Neuronal stem cell (in vitro differentiated cells): ENCODE data around the gene TAP2.

Source experiments
- DNase-seq: peaks from one replicate; pipeline ENCODE4 v3.0.0-alpha.2; 2013; ENCODE audit warnings: low spot score
- H2AFZ ChIP-seq: one replicate; pipeline ENCODE4 v1.6.1; 2013; ENCODE audit warnings: mild to moderate bottlenecking, low read length, inconsistent platforms
- H2AK5ac ChIP-seq: 2 replicates; pipeline ENCODE4 v1.6.1; 2013; ENCODE audit warnings: low read depth, mild to moderate bottlenecking, inconsistent platforms, low read length, moderate library complexity, mixed read lengths
- H2BK120ac ChIP-seq: 2 replicates; pipeline ENCODE4 v1.6.1; 2013; ENCODE audit warnings: low read depth, mild to moderate bottlenecking, inconsistent platforms, low read length, moderate library complexity, mixed read lengths
- H2BK12ac ChIP-seq: one replicate; pipeline ENCODE4 v1.6.1; 2013; ENCODE audit warnings: low read length, inconsistent platforms
- H2BK15ac ChIP-seq: 2 replicates; pipeline ENCODE4 v1.6.1; 2013; ENCODE audit warnings: mild to moderate bottlenecking, low read length, inconsistent platforms, mixed read lengths
- H2BK5ac ChIP-seq: one replicate; pipeline ENCODE4 v1.6.1; 2013; ENCODE audit warnings: inconsistent platforms, mild to moderate bottlenecking, low read length, moderate library complexity
- H3K14ac ChIP-seq: one replicate; pipeline ENCODE4 v1.6.1; 2013; ENCODE audit warnings: low read length, inconsistent platforms
- H3K18ac ChIP-seq: 2 replicates; pipeline ENCODE4 v1.6.1; 2013; ENCODE audit warnings: low read length, inconsistent platforms
- H3K23ac ChIP-seq: 2 replicates; pipeline ENCODE4 v1.6.1; 2013; ENCODE audit warnings: low read depth, mild to moderate bottlenecking, mixed read lengths, low read length, inconsistent platforms; ENCODE audit not compliant: poor library complexity
- H3K27ac ChIP-seq: replicated peaks from 3 replicates; pipeline ENCODE4 v1.5.1; 2013; ENCODE audit warnings: low read length, inconsistent platforms
- H3K27me3 ChIP-seq, 3 experiments: 2 replicates each; pipeline ENCODE4 v1.6.1; 2013; ENCODE audit warnings: low read length in 3 of 3, mild to moderate bottlenecking in 2 of 3, inconsistent platforms in 1 of 3, low read depth in 1 of 3, mixed read lengths in 1 of 3, moderate library complexity in 1 of 3; ENCODE audit not compliant: control insufficient read depth in 3 of 3, insufficient read depth in 3 of 3
- H3K36me3 ChIP-seq, 2 donors: replicated peaks in 1 of 2; 2 replicates each; pipeline ENCODE4 v1.6.1; 2013; ENCODE audit warnings: low read length in 2 of 2; ENCODE audit not compliant: control insufficient read depth in 2 of 2, insufficient read depth in 2 of 2
- H3K4ac ChIP-seq: 2 replicates; pipeline ENCODE4 v1.6.1; 2013; ENCODE audit warnings: inconsistent platforms, mild to moderate bottlenecking, low read length, moderate library complexity
- H3K4me1 ChIP-seq, 2 donors: 1 replicate in 1 of 2; 2 replicates in 1 of 2; pipeline ENCODE4 v1.6.1; 2013; ENCODE audit warnings: low read length in 2 of 2, low read depth in 1 of 2; ENCODE audit not compliant: control insufficient read depth in 2 of 2, insufficient read depth in 1 of 2
- H3K4me2 ChIP-seq: one replicate; pipeline ENCODE4 v1.6.1; 2013; ENCODE audit warnings: mild to moderate bottlenecking, low read length, inconsistent platforms; ENCODE audit not compliant: insufficient read depth, poor library complexity, severe bottlenecking
- H3K4me3 ChIP-seq, 2 donors: 2 replicates each; pipeline ENCODE4 v1.5.1; 2013; ENCODE audit warnings: low read length in 2 of 2, mild to moderate bottlenecking in 2 of 2, inconsistent platforms in 1 of 2, moderate library complexity in 1 of 2
- H3K79me1 ChIP-seq: one replicate; pipeline ENCODE4 v1.6.1; 2013; ENCODE audit warnings: low read depth, mild to moderate bottlenecking, inconsistent platforms, low read length, moderate library complexity
- H3K9ac ChIP-seq: one replicate; pipeline ENCODE4 v1.6.1; 2013; ENCODE audit warnings: mild to moderate bottlenecking, low read depth, low read length, inconsistent platforms; ENCODE audit not compliant: poor library complexity
- H3K9me3 ChIP-seq, 2 donors: replicated peaks in 1 of 2; 2 replicates each; pipeline versions ENCODE3 to v1.6.1; 2013; ENCODE audit warnings: low read length in 2 of 2, mild to moderate bottlenecking in 2 of 2, inconsistent platforms in 1 of 2, low read depth in 1 of 2, mixed read lengths in 1 of 2, moderate library complexity in 1 of 2; ENCODE audit not compliant: control insufficient read depth in 2 of 2, insufficient read depth in 1 of 2
- H4K8ac ChIP-seq: one replicate; pipeline ENCODE4 v1.6.1; 2013; ENCODE audit warnings: low read depth, mild to moderate bottlenecking, inconsistent platforms, low read length, moderate library complexity
- H4K91ac ChIP-seq: one replicate; pipeline ENCODE4 v1.6.1; 2013; ENCODE audit warnings: low read length, low read depth, mild to moderate bottlenecking, inconsistent platforms; ENCODE audit not compliant: poor library complexity
- WGBS, 2 donors: extraction: QIAGEN DNeasy Blood & Tissue Kit; methylation state at CpG; one replicate each; pipeline ENCODE4 v1.1.7; 2013; ENCODE audit warnings: missing lambda C conversion rate in 2 of 2, mixed read lengths in 1 of 2; ENCODE audit not compliant: insufficient read length in 2 of 2, insufficient replicate concordance in 1 of 2; ENCODE audit errors: extremely low coverage in 2 of 2; 5-methylcytosine and 5-hydroxymethylcytosine counted together

The TAP2 gene

GRCh38 chr6:32833664-32834063, 4.9 kb downstream of the TAP2 start:
- Histone ChIP-seq H3K23ac (no peak overlapping the region), H2BK15ac (no peak overlapping the region), H2BK5ac (no peak overlapping the region), H3K9me3 (peaks cover 0 to 3% of the 10 kb centered on the region in 2 donors), H3K14ac (no peak overlapping the region), H3K9ac (no peak overlapping the region), H3K4ac (no peak overlapping the region), H3K27me3 (no peaks in the 10 kb centered on the region), H3K4me1 (peaks cover 0 to 7% of the 10 kb centered on the region in 2 donors), H3K79me1 (no peaks in the 10 kb centered on the region), H3K18ac (no peak overlapping the region), H2AK5ac (no peak overlapping the region), H3K36me3 (no peaks in the 10 kb centered on the region), H2AFZ (no peak overlapping the region), H4K91ac (no peak overlapping the region), H3K4me3 (no peak overlapping the region), H2BK12ac (no peak overlapping the region), H4K8ac (no peak overlapping the region), H3K27ac (no peak overlapping the region), H3K4me2 (no peak overlapping the region), H2BK120ac (no peak overlapping the region)
- DNase-seq, result no peak
- no CpG with 5 or more reads among the region's 5 CpGs for WGBS, 2 donors

GRCh38 chr6:32832535-32832934, 6.0 kb downstream of the TAP2 start:
- Histone ChIP-seq H3K4me1 (peaks cover 0 to 2% of the 10 kb centered on the region in 2 donors), H3K4ac (no peak overlapping the region), H2BK12ac (no peak overlapping the region), H3K4me3 (no peak overlapping the region), H2AK5ac (peak overlapping the region; percentile 27), H2BK15ac (no peak overlapping the region), H2AFZ (no peak overlapping the region), H3K9me3 (peaks cover 0 to 3% of the 10 kb centered on the region in 2 donors), H3K27ac (no peak overlapping the region), H3K36me3 (no peaks in the 10 kb centered on the region), H3K23ac (no peak overlapping the region), H3K9ac (no peak overlapping the region), H3K27me3 (no peaks in the 10 kb centered on the region), H3K14ac (no peak overlapping the region), H3K4me2 (no peak overlapping the region), H3K18ac (no peak overlapping the region), H2BK5ac (peak overlapping the region; percentile 22), H3K79me1 (no peaks in the 10 kb centered on the region), H2BK120ac (no peak overlapping the region), H4K8ac (no peak overlapping the region), H4K91ac (no peak overlapping the region)
- no peak for DNase-seq
- WGBS, 2 donors, result no CpG with 5 or more reads among the region's 13 CpGs

GRCh38 chr6:32830936-32831335, 7.6 kb downstream of the TAP2 start:
- H3K4ac ChIP-seq, result no peak overlapping the region
- H3K27ac ChIP-seq, result no peak overlapping the region
- no peak overlapping the region for H3K4me3 ChIP-seq
- no peak overlapping the region for H2BK120ac ChIP-seq
- no peak overlapping the region for H2BK15ac ChIP-seq
- H2BK12ac ChIP-seq, result no peak overlapping the region
- no peak overlapping the region for H4K91ac ChIP-seq
- H2BK5ac ChIP-seq, result no peak overlapping the region
- H3K9ac ChIP-seq, result no peak overlapping the region
- H3K14ac ChIP-seq, result no peak overlapping the region
- H3K36me3 ChIP-seq, result no peaks in the 10 kb centered on the region
- H3K79me1 ChIP-seq, result no peaks in the 10 kb centered on the region
- H3K23ac ChIP-seq, result no peak overlapping the region
- no peak overlapping the region for H2AFZ ChIP-seq
- H3K4me1 ChIP-seq, result peaks cover 0 to 1% of the 10 kb centered on the region in 2 donors
- no peak overlapping the region for H2AK5ac ChIP-seq
- no peak for DNase-seq
- no peak overlapping the region for H4K8ac ChIP-seq
- no CpG with 5 or more reads among the region's 5 CpGs for WGBS, 2 donors
- H3K27me3 ChIP-seq, result no peaks in the 10 kb centered on the region
- peaks cover 0 to 3% of the 10 kb centered on the region in 2 donors for H3K9me3 ChIP-seq
- no peak overlapping the region for H3K4me2 ChIP-seq
- no peak overlapping the region for H3K18ac ChIP-seq

- peaks cover 0 to 3% of the 10 kb centered on the region in 2 donors for H3K9me3 ChIP-seq
- no peak overlapping the region for H3K23ac ChIP-seq
- H3K9ac ChIP-seq, result no peak overlapping the region
- H3K4me3 ChIP-seq, result no peak overlapping the region
- H3K4me1 ChIP-seq, result peaks cover 0 to 1% of the 10 kb centered on the region in 2 donors
- H2BK120ac ChIP-seq, result peak overlapping the region; percentile 41
- peak overlapping the region; percentile 76 for H3K18ac ChIP-seq
- no peak overlapping the region for H2BK15ac ChIP-seq
- H4K8ac ChIP-seq, result no peak overlapping the region
- no peak overlapping the region for H2BK12ac ChIP-seq
- H2AFZ ChIP-seq, result no peak overlapping the region
- H3K79me1 ChIP-seq, result no peaks in the 10 kb centered on the region
- no peaks in the 10 kb centered on the region for H3K27me3 ChIP-seq
- H3K27ac ChIP-seq, result no peak overlapping the region
- H2AK5ac ChIP-seq, result no peak overlapping the region
- DNase-seq, result no peak
- WGBS, 2 donors, result no CpG with 5 or more reads among the region's 5 CpGs
- no peak overlapping the region for H3K4me2 ChIP-seq
- no peak overlapping the region for H3K14ac ChIP-seq
- H2BK5ac ChIP-seq, result no peak overlapping the region
- no peak overlapping the region for H4K91ac ChIP-seq
- no peaks in the 10 kb centered on the region for H3K36me3 ChIP-seq
- H3K4ac ChIP-seq, result no peak overlapping the region
Observed at GRCh38 chr6:32830017-32830416, 8.5 kb downstream of the TAP2 start.
